ENCODE measurements around the gene SHH.

SHH gene

GRCh38 chr7:155762036-155762435 lies 50.2 kb downstream of the SHH start:
- no peak for DNase-seq

- no peak for DNase-seq
Measured at GRCh38 chr7:155761162-155761561, 51.1 kb downstream of the SHH start.

- no peak for DNase-seq
Measured at GRCh38 chr7:155759740-155760430, 52.4 kb downstream of the SHH start.

- no peak for DNase-seq
Measured at GRCh38 chr7:155758348-155758747, 53.9 kb downstream of the SHH start.

- DNase-seq = no peak
Measured at GRCh38 chr7:155756322-155756721, 55.9 kb downstream of the SHH start.

GRCh38 chr7:155755026-155755425 lies 57.2 kb downstream of the SHH start:
- DNase-seq = no peak

- DNase-seq = no peak
Measured at GRCh38 chr7:155754165-155754564, 58.1 kb downstream of the SHH start.

- DNase-seq = no peak
Measured at GRCh38 chr7:155753446-155753965, 58.8 kb downstream of the SHH start.

- DNase-seq = no peak
Measured at GRCh38 chr7:155752756-155753445, 59.4 kb downstream of the SHH start.

- no peak for DNase-seq
Measured at GRCh38 chr7:155751409-155751808, 60.9 kb downstream of the SHH start.

- DNase-seq = no peak
Measured at GRCh38 chr7:155750255-155751125, 61.8 kb downstream of the SHH start.
